GM18867 (cell line): ENCODE measurements around the gene PLIN3.
"Not testable (repeated sequence)": the region's sequence is repeated elsewhere in the genome, so short reads cannot be mapped to it uniquely, and the experiment has no call there.

Experiments used
- ATAC-seq: cut with Tn5 transposase; IDR thresholded peaks from one replicate; pipeline ENCODE4 v1.9.1; 2021; ENCODE audit warnings: mild to moderate bottlenecking, moderate library complexity; ENCODE audit not compliant: unreplicated experiment

The PLIN3 gene

GRCh38 chr19:4814625-4815425 is 52.6 kb downstream of the PLIN3 start:
- no peak for ATAC-seq

GRCh38 chr19:4811328-4812131 is 55.9 kb downstream of the PLIN3 start:
- no peak for ATAC-seq

GRCh38 chr19:4807188-4807587 is 60.3 kb downstream of the PLIN3 start:
- ATAC-seq = no peak

GRCh38 chr19:4806384-4806783 is 61.1 kb downstream of the PLIN3 start:
- ATAC-seq = no peak

- not testable (repeated sequence) for ATAC-seq
These were observed 62.3 kb downstream of the PLIN3 start for GRCh38 chr19:4805140-4805539.

GRCh38 chr19:4803736-4804695 is 63.5 kb downstream of the PLIN3 start:
- no peak for ATAC-seq

GRCh38 chr19:4802711-4803110 is 64.8 kb downstream of the PLIN3 start:
- no peak for ATAC-seq

GRCh38 chr19:4801085-4801619 is 66.3 kb downstream of the PLIN3 start:
- ATAC-seq = no peak

- no peak for ATAC-seq
These were observed 66.8 kb downstream of the PLIN3 start for GRCh38 chr19:4800591-4801081.

GRCh38 chr19:4795400-4795799 is 72.1 kb downstream of the PLIN3 start:
- ATAC-seq = no peak

GRCh38 chr19:4794971-4795370 is 72.5 kb downstream of the PLIN3 start:
- ATAC-seq = no peak

GRCh38 chr19:4793278-4793677 is 74.2 kb downstream of the PLIN3 start:
- not testable (repeated sequence) for ATAC-seq

GRCh38 chr19:4792866-4793195 is 74.6 kb downstream of the PLIN3 start:
- not testable (repeated sequence) for ATAC-seq

GRCh38 chr19:4792019-4792865 is 75.2 kb downstream of the PLIN3 start:
- ATAC-seq = not testable (repeated sequence)

GRCh38 chr19:4791183-4792018 is 76.1 kb downstream of the PLIN3 start, which contains the start of gene FEM1A:
FEM1A (plus strand) TSS chr19:4791734; CDS start chr19:4791855, 121 bp downstream.
- ATAC-seq = peak; percentile 91
